ENCODE data around the gene CEPT1.

- TF ChIP-seq ZBTB43 (CRISPR knock-in tag; conservative IDR thresholded peaks at IDR 0.05) (no peak), NR2F2 (IDR thresholded peaks at IDR 0.05; ENCODE audit: borderline replicate concordance, low read depth) (no peak), ZNF674 (CRISPR knock-in tag; IDR thresholded peaks at IDR 0.05; ENCODE audit: low read depth) (no peak), HDAC2 (CRISPR knock-in tag; IDR thresholded peaks at IDR 0.05) (no peak), NBN (conservative IDR thresholded peaks at IDR 0.05) (no peak), ZNF570 (CRISPR knock-in tag; IDR thresholded peaks at IDR 0.05; ENCODE audit: borderline replicate concordance) (no peak), HDAC1 (CRISPR knock-in tag; IDR thresholded peaks at IDR 0.05) (no peak), CTCF (CRISPR knock-in tag; IDR thresholded peaks at IDR 0.05) (no peak), PATZ1 (CRISPR knock-in tag; IDR thresholded peaks at IDR 0.05) (no peak), ZNF687 (CRISPR knock-in tag; IDR thresholded peaks at IDR 0.05) (no peak), ATF1 (CRISPR knock-in tag; IDR thresholded peaks at IDR 0.05) (no peak), ZBTB49 (CRISPR knock-in tag; IDR thresholded peaks at IDR 0.05; ENCODE audit: borderline replicate concordance) (no peak), IKZF1 (IDR thresholded peaks at IDR 0.05) (no peak)
Measured at GRCh38 chr1:111151838-111152237, 11.8 kb downstream of the CEPT1 start.

Measured in HepG2 (cell line).